Measurements from ENCODE around the gene SPATA9.

Gene SPATA9

DNA sequence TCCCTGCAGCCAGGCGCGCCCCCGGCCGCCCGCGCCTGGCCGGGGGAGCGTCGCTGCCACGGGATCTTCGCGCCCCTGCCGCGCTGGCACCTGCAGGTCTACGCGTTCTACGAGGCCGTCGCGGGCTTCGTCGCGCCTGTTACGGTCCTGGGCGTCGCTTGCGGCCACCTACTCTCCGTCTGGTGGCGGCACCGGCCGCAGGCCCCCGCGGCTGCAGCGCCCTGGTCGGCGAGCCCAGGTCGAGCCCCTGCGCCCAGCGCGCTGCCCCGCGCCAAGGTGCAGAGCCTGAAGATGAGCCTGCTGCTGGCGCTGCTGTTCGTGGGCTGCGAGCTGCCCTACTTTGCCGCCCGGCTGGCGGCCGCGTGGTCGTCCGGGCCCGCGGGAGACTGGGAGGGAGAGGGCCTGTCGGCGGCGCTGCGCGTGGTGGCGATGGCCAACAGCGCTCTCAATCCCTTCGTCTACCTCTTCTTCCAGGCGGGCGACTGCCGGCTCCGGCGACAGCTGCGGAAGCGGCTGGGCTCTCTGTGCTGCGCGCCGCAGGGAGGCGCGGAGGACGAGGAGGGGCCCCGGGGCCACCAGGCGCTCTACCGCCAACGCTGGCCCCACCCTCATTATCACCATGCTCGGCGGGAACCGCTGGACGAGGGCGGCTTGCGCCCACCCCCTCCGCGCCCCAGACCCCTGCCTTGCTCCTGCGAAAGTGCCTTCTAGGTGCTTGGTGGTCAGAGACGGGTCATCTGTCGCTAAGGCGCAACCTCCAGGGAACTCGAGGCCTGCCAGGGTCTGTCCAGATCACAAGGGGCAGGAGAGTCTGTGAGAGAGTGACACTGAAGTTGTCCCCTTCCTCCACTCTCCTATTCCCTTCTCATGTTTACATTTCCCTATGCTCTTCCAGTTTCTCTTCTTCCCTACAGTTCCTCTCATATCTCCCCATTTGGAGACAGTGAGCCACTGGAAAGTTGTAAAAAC, 61.6 kb downstream of the SPATA9 start:
- ATAC-seq (replicated peaks) (peak; percentile 40), DNase-seq (peak; percentile 22 to 31 (median 27))
- Mint-ChIP-seq H3K27ac (peak overlapping the region; percentile 46 to 73), H3K4me1 (ENCODE audit: low read depth in 2 of 2) (peaks cover 23 to 30% of the 10 kb centered on the region in 2 donors), H3K4me3 (peak overlapping the region; percentile 82 to 86), H3K36me3 (ENCODE audit: insufficient read depth) (peaks cover 3% of the 10 kb centered on the region), H3K27me3 (no peaks in the 10 kb centered on the region), H3K9me3 (no peaks in the 10 kb centered on the region)

DNA sequence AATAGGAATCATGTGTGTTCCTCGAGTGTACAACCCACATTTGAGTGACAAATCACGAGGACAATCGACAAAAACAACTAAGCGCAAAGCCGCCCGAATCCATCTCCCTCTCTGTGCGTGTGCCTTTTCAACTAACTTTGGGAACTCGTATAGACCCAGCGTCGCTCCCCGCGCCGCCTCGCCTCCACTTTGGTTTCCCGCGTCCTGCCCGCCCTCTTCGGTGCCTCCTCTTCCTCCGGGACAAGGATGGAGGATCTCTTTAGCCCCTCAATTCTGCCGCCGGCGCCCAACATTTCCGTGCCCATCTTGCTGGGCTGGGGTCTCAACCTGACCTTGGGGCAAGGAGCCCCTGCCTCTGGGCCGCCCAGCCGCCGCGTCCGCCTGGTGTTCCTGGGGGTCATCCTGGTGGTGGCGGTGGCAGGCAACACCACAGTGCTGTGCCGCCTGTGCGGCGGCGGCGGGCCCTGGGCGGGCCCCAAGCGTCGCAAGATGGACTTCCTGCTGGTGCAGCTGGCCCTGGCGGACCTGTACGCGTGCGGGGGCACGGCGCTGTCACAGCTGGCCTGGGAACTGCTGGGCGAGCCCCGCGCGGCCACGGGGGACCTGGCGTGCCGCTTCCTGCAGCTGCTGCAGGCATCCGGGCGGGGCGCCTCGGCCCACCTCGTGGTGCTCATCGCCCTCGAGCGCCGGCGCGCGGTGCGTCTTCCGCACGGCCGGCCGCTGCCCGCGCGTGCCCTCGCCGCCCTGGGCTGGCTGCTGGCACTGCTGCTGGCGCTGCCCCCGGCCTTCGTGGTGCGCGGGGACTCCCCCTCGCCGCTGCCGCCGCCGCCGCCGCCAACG, 62.5 kb downstream of the SPATA9 start, which contains the start of gene GPR150:
Gene GPR150 (plus strand): TSS at position 58 of the 840 bp plus-strand sequence. CDS start 189 bp downstream, at position 247.
- Mint-ChIP-seq H3K4me3 (peak within 1 kb of the TSS; percentile 82 to 86), H3K36me3 (ENCODE audit: insufficient read depth) (peaks cover 3% of the 10 kb centered on the region), H3K27ac (peak within 1 kb of the TSS; percentile 13 to 44), H3K4me1 (ENCODE audit: low read depth in 2 of 2) (peaks cover 23 to 30% of the 10 kb centered on the region in 2 donors), H3K27me3 (no peaks in the 10 kb centered on the region), H3K9me3 (no peaks in the 10 kb centered on the region)
- peak; percentile 67 for ATAC-seq (replicated peaks)
- DNase-seq = peak; percentile 44 to 60 (median 49)

DNA sequence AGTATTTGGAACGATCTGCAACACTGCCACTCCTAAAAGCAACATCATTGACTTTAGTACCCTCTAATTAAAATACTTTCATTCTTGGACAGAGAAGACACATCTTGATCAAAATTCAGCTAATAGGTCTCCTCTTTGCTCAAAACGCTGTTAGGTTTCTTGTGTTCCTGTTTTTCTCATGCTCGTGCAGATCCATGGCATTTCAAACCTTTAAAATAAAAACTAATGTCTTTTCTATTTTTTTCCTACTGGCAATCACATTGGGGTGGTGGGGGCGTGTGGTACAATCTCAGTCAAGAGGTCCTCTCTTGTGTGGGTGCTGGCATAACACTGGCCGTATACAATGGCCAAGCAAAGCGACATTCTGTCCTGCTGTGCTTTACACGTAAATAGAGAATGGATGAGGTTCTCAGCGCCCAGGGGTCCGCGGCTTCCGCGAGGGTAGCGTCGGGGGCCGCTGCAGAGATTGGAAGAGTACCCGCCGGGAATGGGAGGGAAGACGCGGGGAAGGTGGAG, 63.2 kb downstream of the SPATA9 start:
- H3K27ac Mint-ChIP-seq = peak overlapping the region; percentile 13 to 44

DNA sequence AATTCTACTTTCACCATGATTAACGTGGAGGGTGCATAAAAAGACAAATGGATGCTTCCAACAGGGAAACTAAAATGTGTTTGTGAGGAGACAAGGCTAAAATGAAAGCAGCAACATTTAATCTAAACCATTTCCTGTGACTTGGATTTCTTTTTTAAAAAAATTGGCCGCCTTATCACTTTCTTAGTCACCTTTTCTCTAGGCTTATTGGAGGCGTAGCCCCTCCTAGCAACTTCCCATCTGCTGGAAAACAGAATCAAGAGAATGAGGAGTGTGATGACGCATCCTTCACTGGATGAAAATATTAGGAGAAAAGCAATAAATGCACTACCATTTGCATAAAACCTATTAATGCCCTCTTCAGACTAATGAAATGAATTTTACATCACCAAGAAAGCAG, 63.7 kb downstream of the SPATA9 start:
- H3K4me1 Mint-ChIP-seq (ENCODE audit: low read depth in 2 of 2) = peaks cover 23 to 30% of the 10 kb centered on the region in 2 donors
- H3K27ac Mint-ChIP-seq = peak overlapping the region in 1 of 2 donors; percentile 13
- peak overlapping the region; percentile 74 to 77 for H3K4me3 Mint-ChIP-seq
- H3K36me3 Mint-ChIP-seq (ENCODE audit: insufficient read depth) = peaks cover 3% of the 10 kb centered on the region
- peaks cover 0 to under 1% of the 10 kb centered on the region in 2 donors for H3K9me3 Mint-ChIP-seq
- H3K27me3 Mint-ChIP-seq = no peaks in the 10 kb centered on the region
- ATAC-seq (replicated peaks) (no peak), DNase-seq (no peak)

More for the DNA sequence above, 63.2 kb downstream of the SPATA9 start:
- Mint-ChIP-seq H3K9me3 (no peaks in the 10 kb centered on the region), H3K4me3 (peak overlapping the region; percentile 74 to 77), H3K27me3 (no peaks in the 10 kb centered on the region), H3K4me1 (ENCODE audit: low read depth in 2 of 2) (peaks cover 23 to 30% of the 10 kb centered on the region in 2 donors), H3K36me3 (ENCODE audit: insufficient read depth) (peaks cover 3% of the 10 kb centered on the region)
- ATAC-seq (replicated peaks) (no peak), DNase-seq (no peak)

DNA sequence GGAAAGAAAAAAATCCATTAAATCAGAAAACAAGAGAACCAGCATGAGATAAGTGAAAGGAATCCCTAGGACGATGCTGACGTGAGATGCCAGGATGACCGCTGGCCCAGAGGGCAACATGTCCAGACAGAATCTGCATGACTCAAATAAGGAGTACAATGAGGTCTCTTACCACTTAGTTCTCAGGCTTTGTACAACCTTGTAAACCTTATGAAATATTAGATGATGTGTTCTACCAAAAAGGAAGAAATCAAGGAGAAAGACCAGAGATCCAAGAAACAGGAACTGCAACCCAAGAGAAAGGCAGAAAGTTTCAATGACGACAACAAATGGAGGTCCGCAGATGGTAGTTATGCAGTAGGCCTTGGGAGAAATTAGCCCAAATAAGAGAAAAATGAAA, 65.7 kb downstream of the SPATA9 start:
- H3K4me1 Mint-ChIP-seq (ENCODE audit: low read depth in 2 of 2) = peaks cover 17 to 21% of the 10 kb centered on the region in 2 donors
- no peak overlapping the region for H3K27ac Mint-ChIP-seq

DNA sequence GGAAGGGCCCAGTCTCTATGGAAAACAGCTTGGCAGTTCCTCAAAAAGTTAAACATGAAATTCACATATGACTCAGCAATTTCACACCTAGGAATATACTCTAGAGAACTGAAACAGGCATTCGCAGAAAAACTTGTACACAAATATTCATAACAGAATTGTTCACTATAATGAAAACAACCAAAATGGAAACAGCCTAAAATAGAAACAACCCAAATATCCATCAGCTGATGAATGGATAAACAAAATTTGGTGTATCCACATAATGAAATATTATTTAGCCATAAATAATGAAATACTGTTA, 67.7 kb downstream of the SPATA9 start:
- H3K4me1 Mint-ChIP-seq (ENCODE audit: low read depth in 2 of 2) = peaks cover 9 to 16% of the 10 kb centered on the region in 2 donors
- H3K36me3 Mint-ChIP-seq (ENCODE audit: insufficient read depth) = no peaks in the 10 kb centered on the region
- ATAC-seq (replicated peaks) = no peak
- no peak for DNase-seq
- H3K27me3 Mint-ChIP-seq = no peaks in the 10 kb centered on the region
- H3K4me3 Mint-ChIP-seq = no peak overlapping the region
- H3K9me3 Mint-ChIP-seq = peaks cover 0 to 8% of the 10 kb centered on the region in 2 donors
- H3K27ac Mint-ChIP-seq = no peak overlapping the region

More for the DNA sequence above, 65.7 kb downstream of the SPATA9 start:
- H3K4me3 Mint-ChIP-seq = no peak overlapping the region
- DNase-seq (no peak), ATAC-seq (replicated peaks) (no peak)
- H3K27me3 Mint-ChIP-seq = no peaks in the 10 kb centered on the region
- no peaks in the 10 kb centered on the region for H3K36me3 Mint-ChIP-seq (ENCODE audit: insufficient read depth)
- H3K9me3 Mint-ChIP-seq = peaks cover 0 to 8% of the 10 kb centered on the region in 2 donors

DNA sequence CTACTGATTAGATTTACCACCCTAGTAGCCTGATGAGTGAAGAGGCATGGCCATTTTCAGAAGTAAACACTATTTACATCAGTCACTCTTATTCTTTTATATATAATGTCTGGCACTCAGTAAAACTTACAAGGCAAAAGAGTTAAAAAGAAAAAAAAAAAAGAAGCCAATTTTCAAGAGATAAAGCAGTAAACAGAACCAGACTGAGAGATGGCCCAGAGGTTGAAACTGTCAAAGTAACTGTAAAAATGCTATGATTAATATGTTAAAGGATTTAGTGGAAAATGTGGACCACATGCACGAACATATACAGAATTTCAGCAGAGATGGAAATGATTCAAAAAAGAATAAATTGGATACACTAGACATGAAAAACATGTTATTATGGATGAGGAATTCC, 69.3 kb downstream of the SPATA9 start:
- ATAC-seq (replicated peaks) (no peak), DNase-seq (no peak)
- H3K27me3 Mint-ChIP-seq = peaks cover 0 to 7% of the 10 kb centered on the region in 2 donors
- H3K9me3 Mint-ChIP-seq = peaks cover 0 to 8% of the 10 kb centered on the region in 2 donors
- H3K4me1 Mint-ChIP-seq (ENCODE audit: low read depth in 2 of 2) = peaks cover 0 to 5% of the 10 kb centered on the region in 2 donors
- no peak overlapping the region for H3K4me3 Mint-ChIP-seq
- H3K36me3 Mint-ChIP-seq (ENCODE audit: insufficient read depth) = no peaks in the 10 kb centered on the region
- H3K27ac Mint-ChIP-seq = no peak overlapping the region

DNA sequence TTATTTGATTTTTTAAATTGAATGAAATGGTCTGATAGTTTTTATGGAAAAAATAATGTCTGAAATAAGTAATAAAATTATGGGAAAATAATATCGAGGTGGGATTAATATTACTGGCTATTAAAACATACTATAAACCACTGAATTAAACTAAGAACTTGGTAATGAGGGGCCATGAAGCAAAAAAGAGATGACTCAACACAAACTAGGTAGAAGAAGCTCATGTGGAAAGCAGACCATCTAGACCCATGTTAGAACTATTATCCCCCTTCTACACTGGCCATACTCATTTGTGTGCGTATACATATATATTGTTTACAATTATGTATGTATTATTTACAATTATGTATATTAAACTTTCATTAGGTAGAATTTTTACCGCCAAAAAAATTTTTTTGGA, 71.4 kb downstream of the SPATA9 start:
- Mint-ChIP-seq H3K4me3 (no peak overlapping the region), H3K27me3 (peaks cover 0 to 7% of the 10 kb centered on the region in 2 donors), H3K4me1 (ENCODE audit: low read depth in 2 of 2) (peaks cover 0 to 3% of the 10 kb centered on the region in 2 donors), H3K9me3 (peaks cover 0 to 8% of the 10 kb centered on the region in 2 donors), H3K36me3 (ENCODE audit: insufficient read depth) (no peaks in the 10 kb centered on the region), H3K27ac (no peak overlapping the region)
- DNase-seq (no peak), ATAC-seq (replicated peaks) (no peak)

DNA sequence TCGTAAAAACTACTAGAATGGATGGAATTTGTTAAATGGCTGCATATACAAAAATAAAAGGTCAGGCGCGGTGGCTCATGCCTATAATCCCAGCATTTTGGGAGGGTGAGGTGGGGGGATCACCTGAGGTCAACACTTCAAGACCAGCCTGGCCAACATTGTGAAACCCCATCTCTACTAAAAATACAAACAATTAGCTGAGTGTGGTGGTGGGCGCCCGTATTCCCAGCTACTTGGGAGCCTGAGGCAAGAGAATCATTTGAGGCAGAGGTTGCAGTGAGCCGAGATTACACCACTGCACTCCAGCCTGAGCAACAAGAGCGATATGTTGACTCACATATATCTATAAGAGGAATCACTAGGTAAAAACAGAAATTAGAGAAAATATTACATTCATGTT, 72.2 kb downstream of the SPATA9 start:
- DNase-seq (no peak), ATAC-seq (replicated peaks) (no peak)
- H3K27ac Mint-ChIP-seq = no peak overlapping the region
- H3K4me3 Mint-ChIP-seq = no peak overlapping the region
- no peaks in the 10 kb centered on the region for H3K36me3 Mint-ChIP-seq (ENCODE audit: insufficient read depth)
- peaks cover 0 to 3% of the 10 kb centered on the region in 2 donors for H3K4me1 Mint-ChIP-seq (ENCODE audit: low read depth in 2 of 2)
- H3K9me3 Mint-ChIP-seq = peaks cover 0 to 8% of the 10 kb centered on the region in 2 donors
- H3K27me3 Mint-ChIP-seq = peaks cover 0 to 7% of the 10 kb centered on the region in 2 donors

DNA sequence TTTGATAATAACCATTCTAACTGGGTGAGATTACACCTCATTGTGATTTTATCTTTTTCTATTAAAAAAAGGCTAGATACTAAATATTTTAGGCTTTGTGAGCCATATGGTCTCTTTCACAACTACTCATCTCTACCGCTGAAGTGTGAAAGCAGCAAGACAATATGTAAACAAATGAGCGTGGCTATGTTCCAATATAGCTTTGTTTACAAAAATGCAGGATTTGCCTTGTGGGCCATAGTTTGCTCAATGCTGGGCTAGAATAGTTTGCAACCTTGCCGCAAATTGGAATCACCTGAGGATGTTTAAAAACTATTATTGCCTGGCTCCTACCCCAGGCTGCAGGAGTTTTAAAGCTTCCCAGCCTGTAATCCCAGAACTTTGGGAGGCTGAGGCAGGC, 73.1 kb downstream of the SPATA9 start:
- H3K9me3 Mint-ChIP-seq = peaks cover 0 to 8% of the 10 kb centered on the region in 2 donors
- H3K36me3 Mint-ChIP-seq (ENCODE audit: insufficient read depth) = no peaks in the 10 kb centered on the region
- H3K27ac Mint-ChIP-seq = no peak overlapping the region
- ATAC-seq (replicated peaks) (no peak), DNase-seq (no peak)
- H3K27me3 Mint-ChIP-seq = peaks cover 0 to 7% of the 10 kb centered on the region in 2 donors
- peaks cover 0 to 3% of the 10 kb centered on the region in 2 donors for H3K4me1 Mint-ChIP-seq (ENCODE audit: low read depth in 2 of 2)
- no peak overlapping the region for H3K4me3 Mint-ChIP-seq
